Lower leg skin (tissue), 4 donors: ENCODE data around the gene NKD2. TPM values are rescaled to one million over a fixed set of nuclear protein-coding genes. Genes with fewer than 3 reads are reported as not detected.
A peak's percentile ranks its signal among the peaks of the same experiment; 100 is the strongest.
"Not testable (repeated sequence)": the region's sequence is repeated elsewhere in the genome, so short reads cannot be mapped to it uniquely, and the experiment has no call there.

Experiments
- DNase-seq, 2 donors: peaks; one replicate each; pipeline ENCODE4 v3.0.0-alpha.2; 2019; ENCODE audit warnings: low spot score in 2 of 2
- H3K4me3 ChIP-seq: fragments of 200-600 bp; sonication (generic); 2 replicates; pipeline ENCODE4 v1.5.1; 2017; ENCODE audit warnings: mild to moderate bottlenecking, low read depth; ENCODE audit not compliant: poor library complexity, severe bottlenecking
- CTCF ChIP-seq, 3 donors: fragments of 450-650 bp; IDR thresholded peaks; one replicate each; pipeline ENCODE4 v1.5.1; 2016; ENCODE audit warnings: antibody characterized with exemption in 3 of 3, mild to moderate bottlenecking in 3 of 3, moderate library complexity in 2 of 3
- POLR2A ChIP-seq, 2 donors: fragments of 450-650 bp; IDR thresholded peaks; one replicate each; pipeline ENCODE4 v1.6.1; 2016 to 2017; ENCODE audit warnings: antibody characterized with exemption in 2 of 2, mild to moderate bottlenecking in 1 of 2, moderate library complexity in 1 of 2
- whole genome bisulfite sequencing, 2 donors: methylation state at CpG; one replicate each; pipeline ENCODE4 v1.1.5; 2018; 5-methylcytosine and 5-hydroxymethylcytosine counted together
- intact Hi-C: fragments of 100-400 bp; cut with DNase I; formaldehyde crosslinking; loops from one replicate; pipeline ENCODE4 v1.15.0; 2023; ENCODE audit warnings: low total_unique reads
- total RNA-seq, 4 donors: library from RNA; depleted of rRNA; stranded (reverse); fragments of >200 nt; gene quantifications; one replicate each; pipeline ENCODE4 v1.1.0, GENCODE V29; 2016

Gene NKD2
- total RNA-seq, 4 donors from 2014 or later, result 2.7 to 9.4 (median 3.5) TPM

- 62 to 71% methylated on average over 6 of the region's 6 CpGs for WGBS, 2 donors
- no peak for TF ChIP-seq POLR2A (IDR thresholded peaks at IDR 0.05)
These were observed 9.5 kb upstream of the NKD2 start for GRCh38 chr5:999032-999501.

GRCh38 chr5:999724-1000123 is 8.9 kb upstream of the NKD2 start:
- H3K4me3 ChIP-seq, result no peak overlapping the region
- TF ChIP-seq CTCF (IDR thresholded peaks at IDR 0.05) (no peak), POLR2A (IDR thresholded peaks at IDR 0.05) (no peak)
- intact Hi-C loops, result no loop called here
- 88 to 93% methylated on average over 5 of the region's 5 CpGs for WGBS, 2 donors
- peak in 1 of 2 donors; percentile 64 for DNase-seq

More at GRCh38 chr5:999032-999501, 9.5 kb upstream of the NKD2 start:
- no peak overlapping the region for H3K4me3 ChIP-seq
- DNase-seq, result peak in 1 of 2 donors; percentile 88
- intact Hi-C loops, result no loop called here

GRCh38 chr5:1000329-1000728 is 8.3 kb upstream of the NKD2 start:
- intact Hi-C loops, result no loop called here
- peak in 1 of 2 donors; percentile 69 for DNase-seq
- no peak for TF ChIP-seq POLR2A (IDR thresholded peaks at IDR 0.05)
- no peak for TF ChIP-seq CTCF (IDR thresholded peaks at IDR 0.05)
- 87 to 89% methylated on average over 9 of the region's 9 CpGs for WGBS, 2 donors
- H3K4me3 ChIP-seq, result no peak overlapping the region

GRCh38 chr5:1000831-1001230 is 7.8 kb upstream of the NKD2 start:
- H3K4me3 ChIP-seq, intact Hi-C loops: not testable (repeated sequence)
- WGBS, 2 donors, result 94% methylated on average over 8 to 11 of the region's 11 CpGs
- peak in 1 of 2 donors; percentile 78 for DNase-seq

GRCh38 chr5:1001406-1002270 is 7.0 kb upstream of the NKD2 start:
- peak in 1 of 2 donors; percentile 79 for DNase-seq
- TF ChIP-seq POLR2A (IDR thresholded peaks at IDR 0.05) (no peak), CTCF (IDR thresholded peaks at IDR 0.05) (no peak)
- 79 to 84% methylated on average over 18 to 19 of the region's 19 CpGs for WGBS, 2 donors
- no peak overlapping the region for H3K4me3 ChIP-seq
- intact Hi-C loops, result no loop called here

- TF ChIP-seq CTCF (IDR thresholded peaks at IDR 0.05) (no peak), POLR2A (IDR thresholded peaks at IDR 0.05) (no peak)
- no peak for DNase-seq
- intact Hi-C loops, result no loop called here
- 66 to 85% methylated on average over 4 of the region's 4 CpGs for WGBS, 2 donors
- H3K4me3 ChIP-seq, result no peak overlapping the region
These were observed 6.4 kb upstream of the NKD2 start for GRCh38 chr5:1002271-1002546.

GRCh38 chr5:1002836-1003235 is 5.8 kb upstream of the NKD2 start:
- DNase-seq, result peak in 1 of 2 donors; percentile 71
- intact Hi-C loops, result no loop called here
- WGBS, 2 donors, result 62 to 67% methylated on average over 13 of the region's 13 CpGs
- H3K4me3 ChIP-seq, result no peak overlapping the region
- no peak for TF ChIP-seq POLR2A (IDR thresholded peaks at IDR 0.05)
- TF ChIP-seq CTCF (IDR thresholded peaks at IDR 0.05), result no peak
